WTC11 (cell line): ENCODE data around the gene TFEB.

Experiments used
- ESRRA ChIP-seq: sonication (generic); formaldehyde crosslinking; IDR thresholded peaks from 2 replicates; pipeline ENCODE4 v1.8.1; 2022; ENCODE audit warnings: mild to moderate bottlenecking, missing genetic modification reagents, borderline replicate concordance
- MAX ChIP-seq: sonication (generic); formaldehyde crosslinking; IDR thresholded peaks from 2 replicates; pipeline ENCODE4 v1.8.0; 2022; ENCODE audit warnings: mild to moderate bottlenecking, missing genetic modification reagents
- MXD4 ChIP-seq: fragments of 250-450 bp; sonication (Bioruptor Pico); IDR thresholded peaks from 2 replicates; pipeline ENCODE4 v1.8.0; 2021; ENCODE audit warnings: mild to moderate bottlenecking, moderate library complexity, borderline replicate concordance
- NFYB ChIP-seq: sonication (generic); formaldehyde crosslinking; conservative IDR thresholded peaks from 2 replicates; pipeline ENCODE4 v1.8.0; 2022; ENCODE audit warnings: low read depth, missing genetic modification reagents
- PRDM15 ChIP-seq: sonication (generic); formaldehyde crosslinking; IDR thresholded peaks from 2 replicates; pipeline ENCODE4 v1.8.0; 2022; ENCODE audit warnings: missing genetic modification reagents
- SP1 ChIP-seq: sonication (generic); formaldehyde crosslinking; conservative IDR thresholded peaks from 2 replicates; pipeline ENCODE4 v1.8.1; 2022; ENCODE audit warnings: missing genetic modification reagents
- TP53 ChIP-seq: sonication (generic); formaldehyde crosslinking; IDR thresholded peaks from 2 replicates; pipeline ENCODE4 v1.8.1; 2023; ENCODE audit warnings: mild to moderate bottlenecking, missing genetic modification reagents
- USF1 ChIP-seq: sonication (generic); formaldehyde crosslinking; IDR thresholded peaks from 2 replicates; pipeline ENCODE4 v1.8.0; 2022; ENCODE audit warnings: mild to moderate bottlenecking, missing genetic modification reagents
- ZNF219 ChIP-seq: sonication (generic); formaldehyde crosslinking; IDR thresholded peaks from 2 replicates; pipeline ENCODE4 v1.8.0; 2023; ENCODE audit warnings: missing genetic modification reagents, mild to moderate bottlenecking, borderline replicate concordance
- TF ChIP-seq, protein P1 (sequence below): sonication (generic); formaldehyde crosslinking; IDR thresholded peaks from 2 replicates; pipeline ENCODE4 v1.8.1; 2022; ENCODE audit warnings: low read depth, mild to moderate bottlenecking, moderate library complexity, missing genetic modification reagents, borderline replicate concordance
- TF ChIP-seq, protein P2 (sequence below): fragments of 200-600 bp; IDR thresholded peaks from 2 replicates; pipeline ENCODE4 v1.8.0; 2022; ENCODE audit warnings: antibody characterized with exemption

GRCh38 chr6:41693281-41694240, 41.8 kb downstream of the TFEB start:
- TF ChIP-seq, protein P1, sequence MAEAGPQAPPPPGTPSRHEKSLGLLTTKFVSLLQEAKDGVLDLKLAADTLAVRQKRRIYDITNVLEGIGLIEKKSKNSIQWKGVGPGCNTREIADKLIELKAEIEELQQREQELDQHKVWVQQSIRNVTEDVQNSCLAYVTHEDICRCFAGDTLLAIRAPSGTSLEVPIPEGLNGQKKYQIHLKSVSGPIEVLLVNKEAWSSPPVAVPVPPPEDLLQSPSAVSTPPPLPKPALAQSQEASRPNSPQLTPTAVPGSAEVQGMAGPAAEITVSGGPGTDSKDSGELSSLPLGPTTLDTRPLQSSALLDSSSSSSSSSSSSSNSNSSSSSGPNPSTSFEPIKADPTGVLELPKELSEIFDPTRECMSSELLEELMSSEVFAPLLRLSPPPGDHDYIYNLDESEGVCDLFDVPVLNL (CRISPR knock-in tag), result no peak
- TF ChIP-seq MXD4 (CRISPR knock-in tag) (no peak), MAX (CRISPR knock-in tag) (no peak), TP53 (CRISPR knock-in tag) (no peak), ZNF219 (CRISPR knock-in tag) (no peak), ESRRA (CRISPR knock-in tag) (no peak), PRDM15 (CRISPR knock-in tag) (no peak), SP1 (CRISPR knock-in tag) (no peak), USF1 (CRISPR knock-in tag) (no peak), NFYB (CRISPR knock-in tag) (no peak)
- TF ChIP-seq, protein P2, sequence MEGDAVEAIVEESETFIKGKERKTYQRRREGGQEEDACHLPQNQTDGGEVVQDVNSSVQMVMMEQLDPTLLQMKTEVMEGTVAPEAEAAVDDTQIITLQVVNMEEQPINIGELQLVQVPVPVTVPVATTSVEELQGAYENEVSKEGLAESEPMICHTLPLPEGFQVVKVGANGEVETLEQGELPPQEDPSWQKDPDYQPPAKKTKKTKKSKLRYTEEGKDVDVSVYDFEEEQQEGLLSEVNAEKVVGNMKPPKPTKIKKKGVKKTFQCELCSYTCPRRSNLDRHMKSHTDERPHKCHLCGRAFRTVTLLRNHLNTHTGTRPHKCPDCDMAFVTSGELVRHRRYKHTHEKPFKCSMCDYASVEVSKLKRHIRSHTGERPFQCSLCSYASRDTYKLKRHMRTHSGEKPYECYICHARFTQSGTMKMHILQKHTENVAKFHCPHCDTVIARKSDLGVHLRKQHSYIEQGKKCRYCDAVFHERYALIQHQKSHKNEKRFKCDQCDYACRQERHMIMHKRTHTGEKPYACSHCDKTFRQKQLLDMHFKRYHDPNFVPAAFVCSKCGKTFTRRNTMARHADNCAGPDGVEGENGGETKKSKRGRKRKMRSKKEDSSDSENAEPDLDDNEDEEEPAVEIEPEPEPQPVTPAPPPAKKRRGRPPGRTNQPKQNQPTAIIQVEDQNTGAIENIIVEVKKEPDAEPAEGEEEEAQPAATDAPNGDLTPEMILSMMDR, result no peak
